CD4-positive, CD25-positive, alpha-beta regulatory T cell (primary cell): ENCODE measurements around the gene KCNMA1. TPM values are rescaled to one million over a fixed set of nuclear protein-coding genes. Genes with fewer than 3 reads are reported as not detected.
"Not testable (repeated sequence)": the region's sequence is repeated elsewhere in the genome, so short reads cannot be mapped to it uniquely, and the experiment has no call there.

ENCODE experiments used
- ATAC-seq, 2 donors: fragments of 150-1000 bp; cut with Tn5 transposase; one replicate each; pipeline ENCODE4 v1.10.0; 2021; ENCODE audit warnings: low read depth in 2 of 2, moderate number of reproducible peaks in 2 of 2, moderate library complexity in 1 of 2
- DNase-seq, 3 donors: peaks; one replicate each; pipeline versions ENCODE4 v3.0.0 to v3.0.0-alpha.2; 2012 to 2022; ENCODE audit warnings: mixed read lengths in 1 of 3
- H3K27ac ChIP-seq: one replicate; pipeline ENCODE4 v1.7.0; 2013; ENCODE audit warnings: mild to moderate bottlenecking, low read length; ENCODE audit not compliant: insufficient read depth, poor library complexity, severe bottlenecking
- H3K27me3 ChIP-seq: one replicate; pipeline ENCODE4 v1.7.0; 2013; ENCODE audit warnings: low read length; ENCODE audit not compliant: control insufficient read depth, insufficient read depth
- H3K36me3 ChIP-seq: one replicate; pipeline ENCODE4 v1.7.0; 2013; ENCODE audit warnings: mild to moderate bottlenecking, low read length, moderate library complexity; ENCODE audit not compliant: control insufficient read depth, insufficient read depth
- H3K4me1 ChIP-seq: 2 replicates; pipeline ENCODE4 v1.7.0; 2013; ENCODE audit warnings: mild to moderate bottlenecking, low read length; ENCODE audit not compliant: insufficient read depth, control insufficient read depth, poor library complexity, severe bottlenecking
- H3K4me3 ChIP-seq: one replicate; pipeline ENCODE4 v1.7.0; 2013; ENCODE audit warnings: low read depth, mild to moderate bottlenecking, low read length, moderate library complexity
- H3K9me3 ChIP-seq, 2 experiments: 1 replicate in 1 of 2; 2 replicates in 1 of 2; pipeline ENCODE4 v1.7.0; 2013; ENCODE audit warnings: low read length in 2 of 2, mild to moderate bottlenecking in 1 of 2, moderate library complexity in 1 of 2; ENCODE audit not compliant: control insufficient read depth in 2 of 2
- H3K27ac Mint-ChIP-seq, 3 donors: one replicate each; pipeline ENCODE4 v1.8.0; 2020 to 2022; ENCODE audit warnings: mild to moderate bottlenecking in 3 of 3, mixed read lengths in 3 of 3, moderate library complexity in 2 of 3
- H3K27me3 Mint-ChIP-seq: one replicate; pipeline ENCODE4 v1.8.0; 2022; ENCODE audit warnings: mild to moderate bottlenecking, mixed read lengths
- H3K36me3 Mint-ChIP-seq: one replicate; pipeline ENCODE4 v1.8.0; 2020; ENCODE audit warnings: mixed read lengths
- H3K4me1 Mint-ChIP-seq, 4 donors: one replicate each; pipeline ENCODE4 v1.8.0; 2020 to 2022; ENCODE audit warnings: mixed read lengths in 4 of 4, mild to moderate bottlenecking in 1 of 4
- H3K4me3 Mint-ChIP-seq, 4 donors: one replicate each; pipeline ENCODE4 v1.8.0; 2020 to 2022; ENCODE audit warnings: mild to moderate bottlenecking in 4 of 4, mixed read lengths in 4 of 4, moderate library complexity in 3 of 4
- H3K9me3 Mint-ChIP-seq, 7 donors: one replicate each; pipeline ENCODE4 v1.8.0; 2020 to 2022; ENCODE audit warnings: mixed read lengths in 7 of 7, mild to moderate bottlenecking in 3 of 7, moderate library complexity in 2 of 7
- polyA plus RNA-seq, 4 donors: library from polyadenylated mRNA; unstranded; fragments of 300-500 nt; fragmentation: Illumina TruSeq; gene quantifications; one replicate each; pipeline ENCODE4 v1.2.3, GENCODE V29; 2021
- total RNA-seq: library from RNA; stranded (reverse); gene quantifications from one replicate; pipeline ENCODE4 v1.2.3, GENCODE V29; 2022

KCNMA1 gene
- total RNA-seq (not detected), polyA plus RNA-seq (not detected)

GRCh38 chr10:77637532-77638320 lies at the start of gene KCNMA1:
TSS of gene KCNMA1 (minus strand) at chr10:77637808.
- H3K9me3 ChIP-seq: no peaks in the 10 kb centered on the region
- H3K27me3 ChIP-seq: peaks cover 9% of the 10 kb centered on the region
- no peak for ATAC-seq
- H3K36me3 ChIP-seq: no peaks in the 10 kb centered on the region
- H3K4me1 ChIP-seq: peaks cover 3% of the 10 kb centered on the region
- H3K27ac ChIP-seq: no peak within 1 kb of the TSS
- Mint-ChIP-seq H3K36me3 (no peaks in the 10 kb centered on the region), H3K4me3 (no peak within 1 kb of the TSS), H3K9me3 (peaks cover 0 to 6% (median 0%) of the 10 kb centered on the region in 7 donors), H3K27ac (no peak within 1 kb of the TSS), H3K4me1 (peaks cover 0 to 13% (median 3%) of the 10 kb centered on the region in 4 donors), H3K27me3 (peaks cover 64% of the 10 kb centered on the region)
- H3K4me3 ChIP-seq: no peak within 1 kb of the TSS
- DNase-seq: no peak

- Histone ChIP-seq H3K9me3 (no peaks in the 10 kb centered on the region), H3K27me3 (peaks cover 5% of the 10 kb centered on the region), H3K36me3 (no peaks in the 10 kb centered on the region), H3K4me3 (no peak overlapping the region), H3K4me1 (no peaks in the 10 kb centered on the region), H3K27ac (no peak overlapping the region)
- Mint-ChIP-seq H3K36me3 (no peaks in the 10 kb centered on the region), H3K4me1 (no peaks in the 10 kb centered on the region), H3K4me3 (no peak overlapping the region), H3K27ac (no peak overlapping the region), H3K27me3 (no peaks in the 10 kb centered on the region), H3K9me3 (peaks cover 0 to 1% (median 0%) of the 10 kb centered on the region in 7 donors)
- ATAC-seq (no peak), DNase-seq (no peak)
Observed at GRCh38 chr10:77686650-77687417, 49.2 kb upstream of the KCNMA1 start.

DNA sequence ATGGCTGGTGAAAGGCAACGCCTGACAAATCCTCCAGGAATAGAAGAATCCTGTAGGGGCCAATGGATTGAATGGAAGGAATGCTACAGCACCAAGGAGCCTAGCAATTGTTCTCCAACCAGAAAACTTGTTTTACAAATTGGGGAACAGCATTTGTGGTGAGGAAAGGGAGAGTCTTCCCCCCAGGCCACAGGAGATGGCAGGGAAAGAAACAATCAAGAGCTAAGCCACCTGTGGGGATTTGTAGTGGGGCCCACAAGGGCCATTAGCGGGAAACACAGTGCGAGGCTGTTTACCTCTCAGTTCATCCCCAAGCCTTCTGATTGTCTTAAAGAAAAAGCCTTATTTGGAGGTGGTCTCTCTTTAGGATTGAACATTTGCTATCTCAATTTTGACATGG lies 48.5 kb upstream of the KCNMA1 start:
- Mint-ChIP-seq H3K9me3 (peaks cover 0 to 1% (median 0%) of the 10 kb centered on the region in 7 donors), H3K4me3 (no peak overlapping the region), H3K36me3 (no peaks in the 10 kb centered on the region), H3K4me1 (no peaks in the 10 kb centered on the region), H3K27ac (no peak overlapping the region), H3K27me3 (no peaks in the 10 kb centered on the region)
- DNase-seq (no peak), ATAC-seq (no peak)
- Histone ChIP-seq H3K27ac (no peak overlapping the region), H3K27me3 (peaks cover 5% of the 10 kb centered on the region), H3K4me3 (no peak overlapping the region), H3K36me3 (no peaks in the 10 kb centered on the region), H3K4me1 (no peaks in the 10 kb centered on the region), H3K9me3 (no peaks in the 10 kb centered on the region)

DNA sequence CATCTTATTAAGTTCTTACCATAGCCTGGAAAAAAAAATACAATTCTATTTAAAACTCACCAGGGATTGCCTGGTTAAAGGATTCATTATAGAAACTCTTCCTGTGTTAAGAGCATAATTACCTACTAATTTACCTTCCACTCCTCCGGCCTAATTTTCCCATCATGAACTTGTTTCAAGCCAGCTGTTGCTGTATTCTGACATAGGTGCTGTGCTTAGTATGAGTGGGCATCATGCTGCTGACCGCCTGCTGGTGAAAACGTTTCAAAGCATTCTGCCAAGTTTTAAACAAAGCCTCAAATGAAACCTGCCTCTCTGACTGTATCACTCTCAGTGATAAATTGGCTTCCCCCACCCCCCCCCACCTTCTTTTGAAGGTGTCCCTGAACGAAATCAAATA lies 47.8 kb upstream of the KCNMA1 start:
- H3K9me3 Mint-ChIP-seq: peaks cover 0 to 1% (median 0%) of the 10 kb centered on the region in 7 donors
- H3K4me1 Mint-ChIP-seq: no peaks in the 10 kb centered on the region
- H3K36me3 Mint-ChIP-seq: no peaks in the 10 kb centered on the region
- no peak for DNase-seq
- H3K4me3 ChIP-seq: no peak overlapping the region
- no peaks in the 10 kb centered on the region for H3K9me3 ChIP-seq
- H3K27me3 ChIP-seq: peaks cover 5% of the 10 kb centered on the region
- no peak for ATAC-seq
- H3K27ac ChIP-seq: no peak overlapping the region
- H3K36me3 ChIP-seq: no peaks in the 10 kb centered on the region
- no peak overlapping the region for H3K4me3 Mint-ChIP-seq
- H3K27me3 Mint-ChIP-seq: no peaks in the 10 kb centered on the region
- H3K27ac Mint-ChIP-seq: no peak overlapping the region
- no peaks in the 10 kb centered on the region for H3K4me1 ChIP-seq

DNA sequence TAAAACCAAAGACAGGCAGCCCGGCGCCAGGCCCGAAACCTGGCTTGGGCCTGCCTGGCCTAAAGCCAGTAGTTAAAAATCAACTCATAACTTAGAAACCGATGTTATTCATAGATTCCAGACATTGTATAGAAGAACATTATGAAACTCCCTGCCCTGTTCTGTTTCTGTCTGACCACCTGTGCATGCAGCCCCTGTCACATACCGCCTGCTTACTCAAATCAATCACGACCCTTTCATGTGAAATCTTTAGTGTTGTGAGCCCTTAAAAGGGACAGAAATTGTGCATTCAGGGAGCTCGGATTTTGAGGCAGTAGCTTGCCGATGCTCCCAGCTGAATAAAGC lies 45.5 kb upstream of the KCNMA1 start:
- not testable (repeated sequence) for ATAC-seq, H3K4me3 ChIP-seq, DNase-seq, H3K4me3 Mint-ChIP-seq, H3K4me1 ChIP-seq, H3K4me1 Mint-ChIP-seq, H3K36me3 Mint-ChIP-seq, H3K27ac Mint-ChIP-seq, H3K27me3 Mint-ChIP-seq, H3K36me3 ChIP-seq, H3K27ac ChIP-seq, H3K9me3 Mint-ChIP-seq, H3K27me3 ChIP-seq, H3K9me3 ChIP-seq

- Histone ChIP-seq H3K27ac (no peak overlapping the region), H3K4me1 (no peaks in the 10 kb centered on the region), H3K27me3 (no peaks in the 10 kb centered on the region), H3K9me3 (no peaks in the 10 kb centered on the region), H3K4me3 (no peak overlapping the region), H3K36me3 (no peaks in the 10 kb centered on the region)
- H3K27ac Mint-ChIP-seq: no peak overlapping the region
- no peaks in the 10 kb centered on the region for H3K4me1 Mint-ChIP-seq
- H3K4me3 Mint-ChIP-seq: no peak overlapping the region
- ATAC-seq (no peak), DNase-seq (no peak)
- H3K9me3 Mint-ChIP-seq: no peaks in the 10 kb centered on the region
- no peaks in the 10 kb centered on the region for H3K27me3 Mint-ChIP-seq
- no peaks in the 10 kb centered on the region for H3K36me3 Mint-ChIP-seq
Observed at GRCh38 chr10:77682393-77683087, 44.9 kb upstream of the KCNMA1 start.

DNA sequence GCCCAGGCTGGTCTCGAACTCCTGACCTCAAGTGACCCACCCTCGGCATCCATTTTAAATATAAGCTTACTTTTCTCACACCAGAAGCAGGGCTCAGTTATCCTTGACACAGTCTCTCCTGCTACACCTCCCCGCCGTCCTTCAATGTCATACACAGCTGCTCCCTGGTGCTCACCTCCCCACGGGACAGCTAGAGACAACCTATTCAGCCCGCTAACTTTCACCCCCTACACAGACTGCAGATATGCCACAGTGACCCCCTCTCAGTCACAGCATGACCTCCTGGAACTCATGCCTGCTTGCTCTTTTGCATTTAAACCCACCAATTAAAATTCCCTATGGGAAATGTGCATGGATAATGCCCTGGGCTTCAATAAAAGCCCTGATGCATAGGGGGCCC lies 44.2 kb upstream of the KCNMA1 start:
- Mint-ChIP-seq H3K4me1 (no peaks in the 10 kb centered on the region), H3K9me3 (no peaks in the 10 kb centered on the region), H3K27ac (no peak overlapping the region), H3K36me3 (no peaks in the 10 kb centered on the region), H3K4me3 (no peak overlapping the region), H3K27me3 (no peaks in the 10 kb centered on the region)
- Histone ChIP-seq H3K9me3 (no peaks in the 10 kb centered on the region), H3K4me1 (no peaks in the 10 kb centered on the region), H3K36me3 (no peaks in the 10 kb centered on the region), H3K4me3 (no peak overlapping the region), H3K27ac (no peak overlapping the region), H3K27me3 (no peaks in the 10 kb centered on the region)
- ATAC-seq: no peak
- no peak for DNase-seq
